ENCODE measurements around the gene GNG7. TPM values are rescaled to one million over a fixed set of nuclear protein-coding genes. Genes with fewer than 3 reads are reported as not detected.
"Not testable (repeated sequence)": the region's sequence is repeated elsewhere in the genome, so short reads cannot be mapped to it uniquely, and the experiment has no call there.

Gene GNG7
- polyA plus RNA-seq, 1 experiment, result 0.22 TPM

GRCh38 chr19:2497186-2497585, 205.3 kb downstream of the GNG7 start:
- no peak for TF ChIP-seq CTCF (IDR thresholded peaks at IDR 0.05; ENCODE audit: insufficient read depth, low read depth, low read length)
- Histone ChIP-seq H3K36me3 (ENCODE audit: control insufficient read depth, insufficient read depth, low read length) (no peaks in the 10 kb centered on the region), H3K27me3 (ENCODE audit: control insufficient read depth, insufficient read depth, low read length) (no peaks in the 10 kb centered on the region), H3K4me3 (ENCODE audit: low read depth, low read length) (no peak overlapping the region)
- no peak for DNase-seq (ENCODE audit: low read depth)
- ChIA-PET CTCF (interaction anchor here (1.1 to 1.5 kb wide), 2 partner anchors 82 to 236 kb away, joined by 3 to 4 read pairs; no protein-coding TSS in a partner anchor), POLR2A (no interaction called here)

GRCh38 chr19:2495651-2496316, 206.7 kb downstream of the GNG7 start:
- no peak for TF ChIP-seq CTCF (IDR thresholded peaks at IDR 0.05; ENCODE audit: insufficient read depth, low read depth, low read length)
- ChIA-PET POLR2A (interaction anchor here (0.5 kb wide), 1 partner anchor 11 kb away, joined by 4 read pairs; no protein-coding TSS in a partner anchor), CTCF (interaction anchor here (0.8 to 1.5 kb wide), 3 partner anchors 11 to 234 kb away, joined by 3 to 4 read pairs (median 3); no protein-coding TSS in a partner anchor)
- peak overlapping the region; percentile 60 for H3K4me3 ChIP-seq (ENCODE audit: low read depth, low read length)
- no peak for DNase-seq (ENCODE audit: low read depth)
- no peaks in the 10 kb centered on the region for H3K27me3 ChIP-seq (ENCODE audit: control insufficient read depth, insufficient read depth, low read length)
- no peaks in the 10 kb centered on the region for H3K36me3 ChIP-seq (ENCODE audit: control insufficient read depth, insufficient read depth, low read length)

- peak; percentile 14; the same call in 1 of the 2 replicates for TF ChIP-seq CTCF (IDR thresholded peaks at IDR 0.05; ENCODE audit: insufficient read depth, low read depth, low read length)
- H3K4me3 ChIP-seq (ENCODE audit: low read depth, low read length), result peak overlapping the region; percentile 60
- DNase-seq (ENCODE audit: low read depth), result no peak
- ChIA-PET CTCF (interaction anchor here (0.7 to 0.9 kb wide), 3 partner anchors 11 to 84 kb away, joined by 3 to 4 read pairs (median 3); no protein-coding TSS in a partner anchor), POLR2A (interaction anchor here (0.5 to 0.7 kb wide), 3 partner anchors 12 to 482 kb away, joined by 4 read pairs; partner anchors contain the start of gene TLE6)
- H3K27me3 ChIP-seq (ENCODE audit: control insufficient read depth, insufficient read depth, low read length), result no peaks in the 10 kb centered on the region
- H3K36me3 ChIP-seq (ENCODE audit: control insufficient read depth, insufficient read depth, low read length), result no peaks in the 10 kb centered on the region
Observed at GRCh38 chr19:2495130-2495641, 207.3 kb downstream of the GNG7 start.

GRCh38 chr19:2494447-2495129, 207.9 kb downstream of the GNG7 start:
- no peak for DNase-seq (ENCODE audit: low read depth)
- ChIA-PET POLR2A (interaction anchor here (0.6 to 0.7 kb wide), 3 partner anchors 46 to 483 kb away, joined by 4 to 6 read pairs (median 4); partner anchors contain the start of gene TLE6), CTCF (interaction anchor here (0.7 to 1.6 kb wide), 3 partner anchors 85 to 142 kb away, joined by 3 to 4 read pairs (median 3); no protein-coding TSS in a partner anchor)
- TF ChIP-seq CTCF (IDR thresholded peaks at IDR 0.05; ENCODE audit: insufficient read depth, low read depth, low read length), result no peak
- H3K27me3 ChIP-seq (ENCODE audit: control insufficient read depth, insufficient read depth, low read length), result no peaks in the 10 kb centered on the region
- H3K4me3 ChIP-seq (ENCODE audit: low read depth, low read length), result peak overlapping the region; percentile 60
- H3K36me3 ChIP-seq (ENCODE audit: control insufficient read depth, insufficient read depth, low read length), result no peaks in the 10 kb centered on the region

GRCh38 chr19:2494084-2494446, 208.4 kb downstream of the GNG7 start:
- ChIA-PET POLR2A (interaction anchor here (0.6 kb wide), 1 partner anchor 117 kb away, joined by 6 read pairs; no protein-coding TSS in a partner anchor), CTCF (interaction anchor here (0.6 to 1.6 kb wide), 4 partner anchors 85 to 142 kb away, joined by 3 to 6 read pairs (median 4); no protein-coding TSS in a partner anchor)
- DNase-seq (ENCODE audit: low read depth), result no peak
- no peak for TF ChIP-seq CTCF (IDR thresholded peaks at IDR 0.05; ENCODE audit: insufficient read depth, low read depth, low read length)
- H3K36me3 ChIP-seq (ENCODE audit: control insufficient read depth, insufficient read depth, low read length), result no peaks in the 10 kb centered on the region
- H3K4me3 ChIP-seq (ENCODE audit: low read depth, low read length), result peak overlapping the region; percentile 60
- H3K27me3 ChIP-seq (ENCODE audit: control insufficient read depth, insufficient read depth, low read length), result no peaks in the 10 kb centered on the region

- H3K4me3 ChIP-seq (ENCODE audit: low read depth, low read length); H3K36me3 ChIP-seq (ENCODE audit: control insufficient read depth, insufficient read depth, low read length); H3K27me3 ChIP-seq (ENCODE audit: control insufficient read depth, insufficient read depth, low read length); DNase-seq (ENCODE audit: low read depth); POLR2A ChIA-PET: not testable (repeated sequence)
- CTCF ChIA-PET, result interaction anchor here (0.6 to 1.6 kb wide), 5 partner anchors 85 to 143 kb away, joined by 3 to 6 read pairs (median 3); no protein-coding TSS in a partner anchor
Observed at GRCh38 chr19:2493448-2493847, 209.0 kb downstream of the GNG7 start.

All from BJ (cell line).